Natural killer cell (primary cell): Measurements from ENCODE around the gene OPN1MW. TPM values are rescaled to one million over a fixed set of nuclear protein-coding genes. Genes with fewer than 3 reads are reported as not detected.
"Not testable (repeated sequence)": the region's sequence is repeated elsewhere in the genome, so short reads cannot be mapped to it uniquely, and the experiment has no call there.

Experiments used
- ATAC-seq, 3 donors: fragments of 150-1000 bp in 2 of 3; fragments of 200-7000 bp in 1 of 3; cut with Tn5 transposase; 1 replicate in 1 of 3; 2 replicates in 2 of 3; pipeline ENCODE4 v1.10.0; 2021; ENCODE audit warnings: mild to moderate bottlenecking in 2 of 3, moderate library complexity in 2 of 3
- DNase-seq, 2 donors: peaks; one replicate each; pipeline versions ENCODE4 v3.0.0 to v3.0.0-alpha.2; 2013 to 2021; ENCODE audit warnings: mixed read lengths in 1 of 2
- H3K27ac ChIP-seq: one replicate; pipeline ENCODE4 v1.5.1; 2013; ENCODE audit warnings: mild to moderate bottlenecking, low read length
- H3K27me3 ChIP-seq: one replicate; pipeline ENCODE4 v1.6.1; 2013; ENCODE audit warnings: low read length; ENCODE audit not compliant: control insufficient read depth, insufficient read depth
- H3K36me3 ChIP-seq: one replicate; pipeline ENCODE4 v1.6.1; 2013; ENCODE audit warnings: low read length; ENCODE audit not compliant: control insufficient read depth, insufficient read depth
- H3K4me1 ChIP-seq: one replicate; pipeline ENCODE4 v1.6.1; 2013; ENCODE audit warnings: low read length; ENCODE audit not compliant: control insufficient read depth, insufficient read depth
- H3K4me3 ChIP-seq: one replicate; pipeline ENCODE4 v1.5.1; 2013; ENCODE audit warnings: low read length
- H3K9me3 ChIP-seq: one replicate; pipeline ENCODE4 v1.6.1; 2013; ENCODE audit warnings: low read length; ENCODE audit not compliant: control insufficient read depth, insufficient read depth
- H3K27ac Mint-ChIP-seq, 2 donors: one replicate each; pipeline ENCODE4 v1.8.0; 2022; ENCODE audit warnings: mild to moderate bottlenecking in 2 of 2, mixed read lengths in 2 of 2, moderate library complexity in 1 of 2
- H3K27me3 Mint-ChIP-seq, 2 donors: one replicate each; pipeline ENCODE4 v1.8.0; 2022; ENCODE audit warnings: low read depth in 2 of 2, mixed read lengths in 2 of 2
- H3K36me3 Mint-ChIP-seq: one replicate; pipeline ENCODE4 v1.8.0; 2022; ENCODE audit warnings: mixed read lengths
- H3K4me1 Mint-ChIP-seq, 2 donors: one replicate each; pipeline ENCODE4 v1.8.0; 2022; ENCODE audit warnings: mixed read lengths in 2 of 2
- H3K4me3 Mint-ChIP-seq: one replicate; pipeline ENCODE4 v1.8.0; 2022; ENCODE audit warnings: mild to moderate bottlenecking, moderate library complexity, mixed read lengths
- H3K9me3 Mint-ChIP-seq, 2 donors: one replicate each; pipeline ENCODE4 v1.8.0; 2022; ENCODE audit warnings: mixed read lengths in 2 of 2
- CTCF ChIP-seq: fragments of 200-600 bp; IDR thresholded peaks from one replicate; pipeline ENCODE4 v1.8.0; 2022; ENCODE audit warnings: antibody characterized with exemption
- WGBS: methylation state at CpG from one replicate; pipeline ENCODE4 v1.1.7; 2013; ENCODE audit warnings: missing lambda C conversion rate; ENCODE audit not compliant: insufficient coverage; 5-methylcytosine and 5-hydroxymethylcytosine counted together
- intact Hi-C: fragments of 100-400 bp; cut with micrococcal nuclease; formaldehyde crosslinking; loops from one replicate; pipeline ENCODE4 v1.14.2; 2022
- total RNA-seq, 4 donors: library from RNA; stranded (reverse); fragments of 120-200 nt in 1 of 4; gene quantifications; one replicate each; pipeline versions ENCODE4 v1.2.3 to v1.2.4, GENCODE V29; 2013 to 2022

The OPN1MW gene
- total RNA-seq, 3 donors from 2014 or later (not counting 1 experiment from before 2014, with no cell fraction given): not detected

- Mint-ChIP-seq H3K4me3 (no peak overlapping the region), H3K27me3 (no peaks in the 10 kb centered on the region), H3K27ac (no peak overlapping the region), H3K36me3 (no peaks in the 10 kb centered on the region), H3K4me1 (peaks cover 22 to 27% of the 10 kb centered on the region in 2 donors), H3K9me3 (no peaks in the 10 kb centered on the region)
- no peaks in the 10 kb centered on the region for H3K9me3 ChIP-seq
- H3K4me3 ChIP-seq: no peak overlapping the region
- 93% methylated on average over 6 of the region's 12 CpGs for WGBS
- H3K36me3 ChIP-seq: no peaks in the 10 kb centered on the region
- no peak for ATAC-seq
- TF ChIP-seq CTCF: no peak
- no peaks in the 10 kb centered on the region for H3K27me3 ChIP-seq
- H3K27ac ChIP-seq: no peak overlapping the region
- H3K4me1 ChIP-seq: peaks cover 17% of the 10 kb centered on the region
- no peak for DNase-seq
- intact Hi-C loops: no loop called here
These were observed 42.2 kb upstream of the OPN1MW start for GRCh38 chrX:154140206-154140605.

- intact Hi-C loops: no loop called here
- H3K36me3 Mint-ChIP-seq: no peaks in the 10 kb centered on the region
- no peak for TF ChIP-seq CTCF
- H3K36me3 ChIP-seq: no peaks in the 10 kb centered on the region
- peaks cover 16% of the 10 kb centered on the region for H3K4me1 ChIP-seq
- WGBS: 90% methylated on average over 6 of the region's 10 CpGs
- H3K9me3 Mint-ChIP-seq: no peaks in the 10 kb centered on the region
- H3K27me3 ChIP-seq: no peaks in the 10 kb centered on the region
- no peaks in the 10 kb centered on the region for H3K27me3 Mint-ChIP-seq
- no peak overlapping the region for H3K4me3 Mint-ChIP-seq
- H3K9me3 ChIP-seq: no peaks in the 10 kb centered on the region
- no peak overlapping the region for H3K4me3 ChIP-seq
- H3K4me1 Mint-ChIP-seq: peaks cover 18 to 23% of the 10 kb centered on the region in 2 donors
- no peak for DNase-seq
- H3K27ac ChIP-seq: no peak overlapping the region
- H3K27ac Mint-ChIP-seq: no peak overlapping the region
- ATAC-seq: no peak
These were observed 41.7 kb upstream of the OPN1MW start for GRCh38 chrX:154140742-154141141.

- Mint-ChIP-seq H3K27me3 (no peaks in the 10 kb centered on the region), H3K36me3 (no peaks in the 10 kb centered on the region), H3K27ac (no peak overlapping the region), H3K4me1 (peaks cover 5 to 11% of the 10 kb centered on the region in 2 donors), H3K4me3 (no peak overlapping the region), H3K9me3 (no peaks in the 10 kb centered on the region)
- ATAC-seq: no peak
- no peak for TF ChIP-seq CTCF
- Histone ChIP-seq H3K36me3 (no peaks in the 10 kb centered on the region), H3K27ac (no peak overlapping the region), H3K27me3 (no peaks in the 10 kb centered on the region), H3K4me1 (peaks cover 3% of the 10 kb centered on the region), H3K4me3 (no peak overlapping the region), H3K9me3 (no peaks in the 10 kb centered on the region)
- WGBS: 98% methylated on average over 8 of the region's 8 CpGs
- DNase-seq: no peak
- intact Hi-C loops: no loop called here
These were observed 40.0 kb upstream of the OPN1MW start for GRCh38 chrX:154142386-154142785.

GRCh38 chrX:154142950-154143745 is 39.2 kb upstream of the OPN1MW start:
- no peaks in the 10 kb centered on the region for H3K9me3 ChIP-seq
- intact Hi-C loops: no loop called here
- H3K27ac Mint-ChIP-seq: no peak overlapping the region

GRCh38 chrX:154144010-154144409 is 38.4 kb upstream of the OPN1MW start, which contains the start of gene OPN1LW:
Gene OPN1LW (plus strand): TSS chrX:154144243. CDS start chrX:154144284, 41 bp downstream.
- H3K4me3 Mint-ChIP-seq, DNase-seq, H3K9me3 Mint-ChIP-seq, H3K27me3 ChIP-seq, H3K4me3 ChIP-seq, ATAC-seq, H3K36me3 Mint-ChIP-seq, H3K4me1 ChIP-seq, H3K27me3 Mint-ChIP-seq, H3K36me3 ChIP-seq, H3K27ac Mint-ChIP-seq, intact Hi-C loops, H3K4me1 Mint-ChIP-seq, H3K27ac ChIP-seq, H3K9me3 ChIP-seq: not testable (repeated sequence)
- WGBS: 100% methylated on average over 5 of the region's 15 CpGs

More at GRCh38 chrX:154142950-154143745, 39.2 kb upstream of the OPN1MW start:
- Histone ChIP-seq H3K4me3 (no peak overlapping the region), H3K36me3 (no peaks in the 10 kb centered on the region), H3K27ac (no peak overlapping the region), H3K27me3 (no peaks in the 10 kb centered on the region), H3K4me1 (no peaks in the 10 kb centered on the region)
- WGBS: 90% methylated on average over 23 of the region's 23 CpGs
- Mint-ChIP-seq H3K4me1 (peaks cover 5 to 11% of the 10 kb centered on the region in 2 donors), H3K9me3 (no peaks in the 10 kb centered on the region), H3K4me3 (no peak overlapping the region), H3K27me3 (no peaks in the 10 kb centered on the region), H3K36me3 (no peaks in the 10 kb centered on the region)
- TF ChIP-seq CTCF: no peak
- DNase-seq (no peak), ATAC-seq (no peak)
